Measurements from ENCODE around the gene COL11A1.

GRCh38 chr1:103142461-103142860 lies 34.1 kb upstream of the COL11A1 start:
- TF ChIP-seq CTCF (conservative IDR thresholded peaks at IDR 0.05; ENCODE audit: low read depth in 2 of 2) (no peak), EZH2 (IDR thresholded peaks at IDR 0.05; ENCODE audit: low read depth, unreplicated experiment) (no peak), EZH2phosphoT487 (IDR thresholded peaks at IDR 0.05; ENCODE audit: unreplicated experiment) (no peak), POLR2AphosphoS5 (IDR thresholded peaks at IDR 0.05; ENCODE audit: low read depth) (no peak)

All from GM23338 (cell line).